DOHH2 (cell line): Measurements from ENCODE around the gene CLCN3.
"Not testable (repeated sequence)": the region's sequence is repeated elsewhere in the genome, so short reads cannot be mapped to it uniquely, and the experiment has no call there.

Experiments used
- H3F3A ChIP-seq: fragments of 200-600 bp; sonication (generic), shearing (Covaris generic); 2 replicates; pipeline ENCODE4 v1.6.0; 2016; ENCODE audit warnings: antibody characterized with exemption, mild to moderate bottlenecking; ENCODE audit not compliant: control insufficient read depth, insufficient read depth
- H3K27ac ChIP-seq: fragments of 200-600 bp; sonication (generic); 2 replicates; pipeline ENCODE4 v1.5.1; 2014; ENCODE audit warnings: low read depth, mild to moderate bottlenecking, low read length, moderate library complexity
- H3K27me3 ChIP-seq: fragments of 200-600 bp; sonication (generic); 2 replicates; pipeline ENCODE4 v1.6.1; 2014; ENCODE audit warnings: mild to moderate bottlenecking, low read length, mixed read lengths; ENCODE audit not compliant: control insufficient read depth
- H3K36me3 ChIP-seq: fragments of 200-600 bp; sonication (generic); 2 replicates; pipeline ENCODE4 v1.6.1; 2014; ENCODE audit warnings: mild to moderate bottlenecking, low read length, moderate library complexity, mixed read lengths; ENCODE audit not compliant: control insufficient read depth
- H3K4me1 ChIP-seq: fragments of 200-600 bp; sonication (generic); 2 replicates; pipeline ENCODE4 v1.6.1; 2014; ENCODE audit warnings: mild to moderate bottlenecking, low read length, mixed read lengths; ENCODE audit not compliant: control insufficient read depth
- H3K4me2 ChIP-seq: fragments of 200-600 bp; sonication (generic); 2 replicates; pipeline ENCODE4 v1.6.0; 2014; ENCODE audit warnings: mild to moderate bottlenecking, low read length, moderate library complexity
- H3K4me3 ChIP-seq: fragments of 200-600 bp; sonication (generic); 2 replicates; pipeline ENCODE4 v1.5.1; 2014; ENCODE audit warnings: mild to moderate bottlenecking, low read length, mixed read lengths
- H3K79me2 ChIP-seq: fragments of 200-600 bp; sonication (generic); 2 replicates; pipeline ENCODE4 v1.6.1; 2014; ENCODE audit warnings: mild to moderate bottlenecking, low read length, mixed read lengths; ENCODE audit not compliant: control insufficient read depth
- H3K9me2 ChIP-seq: fragments of 200-600 bp; sonication (generic); replicated peaks from 2 replicates; pipeline ENCODE4 v1.6.1; 2014; ENCODE audit warnings: mild to moderate bottlenecking, low read length, mixed read lengths; ENCODE audit not compliant: control insufficient read depth
- H3K9me3 ChIP-seq: fragments of 200-600 bp; sonication (generic); 2 replicates; pipeline ENCODE4 v1.6.1; 2014; ENCODE audit warnings: antibody characterized with exemption, low read length, mixed read lengths; ENCODE audit not compliant: control insufficient read depth, insufficient read depth
- H4K20me1 ChIP-seq: fragments of 200-600 bp; sonication (generic); 2 replicates; pipeline ENCODE4 v1.6.0; 2014; ENCODE audit warnings: low read depth, mild to moderate bottlenecking, antibody characterized with exemption, low read length, moderate library complexity; ENCODE audit not compliant: control insufficient read depth, insufficient read depth
- CTCF ChIP-seq: fragments of 200-600 bp; sonication (generic); IDR thresholded peaks from one replicate; pipeline ENCODE4 v1.5.1; 2014; ENCODE audit warnings: antibody characterized with exemption, mild to moderate bottlenecking, low read depth, low read length; ENCODE audit not compliant: poor library complexity, severe bottlenecking
- EZH2phosphoT487 ChIP-seq: fragments of 200-600 bp; sonication (generic); IDR thresholded peaks from 2 replicates; pipeline ENCODE4 v1.6.1; 2017; ENCODE audit warnings: borderline replicate concordance, mild to moderate bottlenecking, antibody characterized with exemption, low read length, moderate library complexity, mixed read lengths

CLCN3 gene

GRCh38 chr4:169768385-169768784, 148.0 kb downstream of the CLCN3 start:
- Histone ChIP-seq H3K4me2 (no peak overlapping the region), H3K4me3 (no peak overlapping the region), H3K36me3 (no peaks in the 10 kb centered on the region), H3K79me2 (no peaks in the 10 kb centered on the region), H3K27ac (no peak overlapping the region), H3F3A (no peaks in the 10 kb centered on the region), H3K4me1 (no peaks in the 10 kb centered on the region), H3K9me2 (no peaks in the 10 kb centered on the region), H4K20me1 (no peaks in the 10 kb centered on the region), H3K27me3 (no peaks in the 10 kb centered on the region), H3K9me3 (no peaks in the 10 kb centered on the region)
- TF ChIP-seq EZH2phosphoT487 (no peak), CTCF (no peak)

- Histone ChIP-seq H3K36me3 (no peaks in the 10 kb centered on the region), H3K79me2 (no peaks in the 10 kb centered on the region), H3K4me3 (no peak overlapping the region), H3K27ac (no peak overlapping the region), H3K9me3 (no peaks in the 10 kb centered on the region), H3K27me3 (no peaks in the 10 kb centered on the region), H3K9me2 (no peaks in the 10 kb centered on the region), H4K20me1 (no peaks in the 10 kb centered on the region), H3K4me2 (no peak overlapping the region), H3F3A (no peaks in the 10 kb centered on the region), H3K4me1 (no peaks in the 10 kb centered on the region)
- TF ChIP-seq EZH2phosphoT487, result no peak
Observed at GRCh38 chr4:169770416-169770815, 150.0 kb downstream of the CLCN3 start.

GRCh38 chr4:169771556-169772080, 151.2 kb downstream of the CLCN3 start:
- not testable (repeated sequence) for H3K27ac ChIP-seq, H3K4me2 ChIP-seq, H3K4me1 ChIP-seq, H3K36me3 ChIP-seq, H3K4me3 ChIP-seq, H3F3A ChIP-seq, H3K9me2 ChIP-seq, H3K27me3 ChIP-seq, H3K9me3 ChIP-seq, H3K79me2 ChIP-seq, H4K20me1 ChIP-seq
